K562 (cell line): ENCODE results near the gene QRFP. TPM values are rescaled to one million over a fixed set of nuclear protein-coding genes. Genes with fewer than 3 reads are reported as not detected.

Source experiments
- ATAC-seq: fragments of 200-7000 bp; cut with Tn5 transposase; 3 replicates; pipeline ENCODE4 v1.9.1; 2020; ENCODE audit warnings: moderate library complexity
- BruUV-seq: library from RNA; stranded (reverse); fragments of 400-500 nt; replicated peaks from 2 replicates; lab custom pipeline; 2021; lab: Mats Ljungman, UMichigan
- CTCF ChIA-PET: fragments of 300-600 bp; formaldehyde crosslinking; extraction: SDS; loops from one replicate; lab custom pipeline; 2021; ENCODE audit warnings: low intra/inter-chr PET ratio; lab: Yijun Ruan, JAX
- POLR2A ChIA-PET: fragments of 300-600, 350-650 bp; sonication (Branson Sonifier 250); formaldehyde crosslinking; extraction: SDS; loops from one replicate; lab custom pipeline; 2021; ENCODE audit warnings: antibody characterized with exemption, inconsistent platforms; lab: Yijun Ruan, JAX
- DNase-seq, 4 experiments: peaks; one replicate each; pipeline versions ENCODE4 v3.0.0 to v3.0.0-alpha.2; 2011 to 2018; ENCODE audit warnings: low spot score in 3 of 4, mixed read lengths in 3 of 4; ENCODE audit errors: extremely low read depth in 1 of 4
- FAIRE-seq: peaks from 2 replicates; lab custom pipeline; 2011; peaks lifted over from hg19 to GRCh38; lab: Jason Lieb, UNC
- H2AFZ ChIP-seq: 2 replicates; pipeline ENCODE4 v1.6.0; 2011; ENCODE audit warnings: low read depth, low read length, control low read depth, inconsistent platforms
- H3K27ac ChIP-seq: fragments of 200-600 bp; 3 replicates; pipeline ENCODE4 v1.8.0; 2011; ENCODE audit warnings: low read depth, mild to moderate bottlenecking, control low read depth, inconsistent platforms, low read length, moderate library complexity, mixed read lengths; ENCODE audit errors: extremely low read depth
- H3K27me3 ChIP-seq, 2 experiments: fragments of 300-600 bp in 1 of 2; 2 replicates in 1 of 2; 3 replicates in 1 of 2; pipeline versions ENCODE4 v1.6.0 to v1.8.0; 2011; ENCODE audit warnings: inconsistent platforms in 2 of 2, low read length in 2 of 2, mild to moderate bottlenecking in 1 of 2, mixed read lengths in 1 of 2, moderate library complexity in 1 of 2; ENCODE audit not compliant: control insufficient read depth in 2 of 2, insufficient read depth in 2 of 2
- H3K36me3 ChIP-seq: fragments of 300-600 bp; 3 replicates; pipeline ENCODE4 v1.8.0; 2011; ENCODE audit warnings: mild to moderate bottlenecking, low read length, inconsistent platforms; ENCODE audit not compliant: control insufficient read depth, insufficient read depth
- H3K4me1 ChIP-seq, 2 experiments: fragments of 200-600 bp in 1 of 2; replicated peaks in 1 of 2; 2 replicates in 1 of 2; 3 replicates in 1 of 2; pipeline versions ENCODE4 v1.5.1 to v1.8.0; 2011; ENCODE audit warnings: inconsistent platforms in 2 of 2, low read length in 2 of 2, mild to moderate bottlenecking in 1 of 2, mixed read lengths in 1 of 2, moderate library complexity in 1 of 2; ENCODE audit not compliant: control insufficient read depth in 2 of 2, insufficient read depth in 2 of 2
- H3K4me2 ChIP-seq: 2 replicates; pipeline ENCODE4 v1.6.1; 2011; ENCODE audit warnings: low read length, control low read depth, inconsistent platforms, mixed read lengths; ENCODE audit not compliant: insufficient read depth
- H3K4me3 ChIP-seq: fragments of 200-600 bp; sonication (generic), shearing (Covaris generic); 2 replicates; pipeline ENCODE4 v1.5.1; 2016; ENCODE audit warnings: control low read depth, inconsistent platforms
- H3K79me2 ChIP-seq: fragments of 200-600 bp; 3 replicates; pipeline ENCODE4 v1.8.0; 2011; ENCODE audit warnings: low read length, inconsistent platforms; ENCODE audit not compliant: control insufficient read depth, insufficient read depth
- H3K9ac ChIP-seq, 2 experiments: 2 replicates each; pipeline versions ENCODE4 v1.6.0 to v1.6.1; 2011; ENCODE audit warnings: low read depth in 2 of 2, low read length in 2 of 2, control low read depth in 1 of 2, inconsistent platforms in 1 of 2, mild to moderate bottlenecking in 1 of 2, mixed read lengths in 1 of 2; ENCODE audit not compliant: insufficient read depth in 1 of 2
- H3K9me1 ChIP-seq: one replicate; pipeline ENCODE4 v1.6.0; 2011; ENCODE audit warnings: inconsistent platforms, mild to moderate bottlenecking, low read length, moderate library complexity; ENCODE audit not compliant: control insufficient read depth, insufficient read depth
- H3K9me3 ChIP-seq: replicated peaks from 2 replicates; pipeline ENCODE4 v1.5.1; 2011; ENCODE audit warnings: low read depth, low read length, inconsistent platforms; ENCODE audit not compliant: control insufficient read depth, insufficient read depth
- H4K20me1 ChIP-seq: replicated peaks from 2 replicates; pipeline ENCODE4 v1.6.1; 2011; ENCODE audit warnings: low read length, inconsistent platforms, mixed read lengths; ENCODE audit not compliant: control insufficient read depth, insufficient read depth
- CBFB ChIP-seq: sonication (generic); formaldehyde crosslinking; IDR thresholded peaks from 2 replicates; pipeline ENCODE4 v1.4.0; 2020; ENCODE audit warnings: mild to moderate bottlenecking, missing genetic modification reagents
- HNRNPH1 ChIP-seq: fragments of 200-400 bp; formaldehyde crosslinking; optimal IDR thresholded peaks from 2 replicates; pipeline ENCODE3; 2017; ENCODE audit warnings: low read depth, mild to moderate bottlenecking, low read length, moderate library complexity
- KLF1 ChIP-seq: fragments of 450-650 bp; IDR thresholded peaks from 2 replicates; pipeline ENCODE4 v1.6.1; 2016; ENCODE audit warnings: missing genetic modification characterization, missing compliant biosample characterization
- SREBF2 ChIP-seq: sonication (generic); formaldehyde crosslinking; IDR thresholded peaks from 2 replicates; pipeline ENCODE4 v1.4.0; 2020; ENCODE audit warnings: mild to moderate bottlenecking, missing genetic modification reagents
- WGBS: fragments of 100-300 bp; shearing (Covaris generic); methylation state at CpG from one replicate; pipeline ENCODE4 v1.1.6; 2016; ENCODE audit warnings: low coverage, mixed read lengths; ENCODE audit not compliant: insufficient coverage; ENCODE audit errors: missing lambda C conversion rate; 5-methylcytosine and 5-hydroxymethylcytosine counted together
- in situ Hi-C: fragments of 300-500 bp; cut with MboI; formaldehyde crosslinking; loops from 4 replicates; pipeline ENCODE4 v1.15.0; 2018; ENCODE audit warnings: inconsistent platforms, mixed read lengths
- intact Hi-C: fragments of 100-400 bp; cut with micrococcal nuclease; formaldehyde crosslinking; loops from 2 replicates; pipeline ENCODE4 v1.14.2; 2022
- polyA plus RNA-seq, 8 experiments: library from polyadenylated mRNA; depleted of rRNA in 4 of 8; stranded (reverse) in 5 of 8; unstranded in 3 of 8; fragments of >200 nt; fragmentation: Nextera tagmentation in 2 of 8; fragmentation: Illumina TruSeq in 1 of 8; extraction: Ambion mirVana in 2 of 8; extraction: Trizol in 1 of 8; gene quantifications; 2 replicates each; pipeline versions ENCODE4 v1.2.1 to v1.2.3, GENCODE V29; 2011 to 2014; ENCODE audit warnings: inconsistent platforms in 1 of 8, missing spikeins in 1 of 8
- total RNA-seq, 7 experiments: library from RNA; depleted of rRNA in 6 of 7; stranded (reverse); fragments of >200 nt in 6 of 7; fragmentation: Illumina TruSeq in 2 of 7; extraction: Trizol in 2 of 7; gene quantifications; 2 replicates each; pipeline versions ENCODE4 v1.2.1 to v1.2.3, GENCODE V29; 2011 to 2021; ENCODE audit warnings: low replicate concordance in 1 of 7
- TF ChIP-seq, protein P1 (sequence below): sonication (generic); formaldehyde crosslinking; IDR thresholded peaks from 2 replicates; pipeline ENCODE4 v1.8.1; 2023; ENCODE audit warnings: mild to moderate bottlenecking, missing genetic modification reagents

QRFP gene
- total and polyA plus RNA-seq, 9 of the 15 experiments (the other 6 are each of a cell fraction or from before 2014, with no cell fraction given) = not detected

DNA sequence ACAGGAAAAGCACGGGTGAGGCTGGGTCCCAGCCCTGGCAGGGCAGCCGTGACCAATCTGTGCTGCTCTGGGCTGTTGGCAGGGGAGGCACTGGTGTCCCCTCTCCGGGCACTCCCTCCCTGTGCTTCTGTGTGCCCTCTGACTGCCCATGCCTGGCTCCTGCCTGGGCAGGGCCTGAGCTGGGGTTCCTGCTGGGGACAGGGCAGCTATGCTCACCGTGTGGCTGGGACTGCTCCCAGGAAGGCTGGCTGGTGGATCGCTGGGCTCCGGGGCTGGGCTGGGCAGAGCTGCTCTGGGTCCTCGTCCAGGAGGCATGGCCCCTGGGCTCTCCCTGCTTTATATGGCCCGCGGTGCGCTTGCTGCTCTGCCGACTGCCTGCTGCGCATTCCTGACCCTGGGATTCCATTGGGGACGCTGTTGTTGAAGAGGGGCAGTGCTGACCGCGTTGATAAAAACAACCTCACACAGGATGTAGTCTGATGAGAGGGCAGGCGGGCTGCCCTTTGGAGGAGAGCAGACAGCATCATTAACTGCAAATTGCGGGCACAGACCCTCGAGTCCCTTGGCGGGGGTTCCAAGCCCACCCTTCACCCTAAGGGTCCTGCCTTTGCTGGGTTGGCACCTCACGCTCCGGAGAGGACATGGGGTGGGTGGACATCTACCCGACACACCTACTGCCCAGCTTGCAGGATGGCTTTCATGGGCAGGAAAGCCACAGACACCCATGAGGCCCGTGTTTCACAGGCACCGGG, 955 bp downstream of the QRFP start:
- no peak for TF ChIP-seq SREBF2 (CRISPR knock-in tag)
- TF ChIP-seq, protein P1, sequence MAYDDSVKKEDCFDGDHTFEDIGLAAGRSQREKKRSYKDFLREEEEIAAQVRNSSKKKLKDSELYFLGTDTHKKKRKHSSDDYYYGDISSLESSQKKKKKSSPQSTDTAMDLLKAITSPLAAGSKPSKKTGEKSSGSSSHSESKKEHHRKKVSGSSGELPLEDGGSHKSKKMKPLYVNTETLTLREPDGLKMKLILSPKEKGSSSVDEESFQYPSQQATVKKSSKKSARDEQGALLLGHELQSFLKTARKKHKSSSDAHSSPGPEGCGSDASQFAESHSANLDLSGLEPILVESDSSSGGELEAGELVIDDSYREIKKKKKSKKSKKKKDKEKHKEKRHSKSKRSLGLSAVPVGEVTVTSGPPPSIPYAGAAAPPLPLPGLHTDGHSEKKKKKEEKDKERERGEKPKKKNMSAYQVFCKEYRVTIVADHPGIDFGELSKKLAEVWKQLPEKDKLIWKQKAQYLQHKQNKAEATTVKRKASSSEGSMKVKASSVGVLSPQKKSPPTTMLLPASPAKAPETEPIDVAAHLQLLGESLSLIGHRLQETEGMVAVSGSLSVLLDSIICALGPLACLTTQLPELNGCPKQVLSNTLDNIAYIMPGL (CRISPR knock-in tag) = peak; percentile 46; the same call in 1 of the 2 replicates
- TF ChIP-seq CBFB (CRISPR knock-in tag) = no peak
- TF ChIP-seq HNRNPH1 = no peak
- no peak for TF ChIP-seq KLF1 (tag)
- Histone ChIP-seq H2AFZ (no peak overlapping the region), H3K4me2 (no peak overlapping the region), H3K36me3 (peaks cover 7% of the 10 kb centered on the region; the same call in 2 of the 3 replicates), H3K9me3 (no peaks in the 10 kb centered on the region), H3K27me3 (peaks cover 37 to 50% of the 10 kb centered on the region in 2 experiments), H3K9me1 (peaks cover 14% of the 10 kb centered on the region), H3K27ac (no peak overlapping the region), H3K9ac (peak overlapping the region in 1 of 2 experiments; percentile 40; a peak in 2 of 4 replicates), H3K79me2 (no peaks in the 10 kb centered on the region), H3K4me3 (no peak overlapping the region), H4K20me1 (peaks cover 93% of the 10 kb centered on the region), H3K4me1 (peaks cover 6 to 67% of the 10 kb centered on the region in 2 experiments; a peak in 4 of 5 replicates)
- intact Hi-C loops = no loop called here
- peak; percentile 4 for ATAC-seq
- peak in 2 of 4 experiments; percentile 57 to 69 for DNase-seq
- no peak for FAIRE-seq
- CTCF ChIA-PET = no interaction called here
- BruUV-seq = no TSS peak
- POLR2A ChIA-PET = interaction anchor here (0.7 to 14.2 kb wide), 11 partner anchors 7 to 183 kb away, joined by 3 to 334 read pairs (median 8); no protein-coding TSS in a partner anchor
- 48% methylated on average over 24 of the region's 24 CpGs for WGBS
- in situ Hi-C loops = no loop called here
